Astrocyte of the cerebellum (primary cell): Measurements from ENCODE around the gene ACSL1.

ENCODE experiments used
- DNase-seq: peaks from one replicate; pipeline ENCODE4 v3.0.0-alpha.2; 2011; ENCODE audit warnings: low read depth
- H3K4me3 ChIP-seq: 2 replicates; pipeline ENCODE4 v1.5.1; 2011; ENCODE audit warnings: mild to moderate bottlenecking, low read depth, low read length, moderate library complexity
- in situ Hi-C: cut with HindIII; loops from 2 replicates; pipeline ENCODE4 v1.10.0; 2017; ENCODE audit warnings: low sequenced_read_pairs
- TF ChIP-seq, protein P1 (sequence below): IDR thresholded peaks from 2 replicates; pipeline ENCODE4 v1.5.1; 2012; ENCODE audit warnings: low read length, low read depth, moderate library complexity, mild to moderate bottlenecking; ENCODE audit errors: missing control alignments

ACSL1 gene

DNA sequence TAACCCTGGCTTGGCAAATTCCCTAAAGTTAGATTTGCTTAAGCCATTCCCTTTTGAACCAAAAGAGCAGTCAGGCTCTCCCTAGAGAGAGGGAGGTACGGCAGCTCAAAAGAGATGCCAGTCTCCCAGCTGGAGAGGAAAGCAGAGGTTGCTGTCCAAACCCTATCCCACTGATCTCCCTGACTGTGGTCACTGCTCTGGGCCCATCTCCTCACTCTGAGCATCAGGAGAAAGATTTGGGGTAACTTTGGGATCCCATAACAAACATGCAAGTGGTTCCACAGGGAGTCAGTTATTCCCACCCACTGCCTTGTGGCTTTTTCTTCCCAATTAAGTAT is 17.1 kb downstream of the ACSL1 start:
- TF ChIP-seq, protein P1, sequence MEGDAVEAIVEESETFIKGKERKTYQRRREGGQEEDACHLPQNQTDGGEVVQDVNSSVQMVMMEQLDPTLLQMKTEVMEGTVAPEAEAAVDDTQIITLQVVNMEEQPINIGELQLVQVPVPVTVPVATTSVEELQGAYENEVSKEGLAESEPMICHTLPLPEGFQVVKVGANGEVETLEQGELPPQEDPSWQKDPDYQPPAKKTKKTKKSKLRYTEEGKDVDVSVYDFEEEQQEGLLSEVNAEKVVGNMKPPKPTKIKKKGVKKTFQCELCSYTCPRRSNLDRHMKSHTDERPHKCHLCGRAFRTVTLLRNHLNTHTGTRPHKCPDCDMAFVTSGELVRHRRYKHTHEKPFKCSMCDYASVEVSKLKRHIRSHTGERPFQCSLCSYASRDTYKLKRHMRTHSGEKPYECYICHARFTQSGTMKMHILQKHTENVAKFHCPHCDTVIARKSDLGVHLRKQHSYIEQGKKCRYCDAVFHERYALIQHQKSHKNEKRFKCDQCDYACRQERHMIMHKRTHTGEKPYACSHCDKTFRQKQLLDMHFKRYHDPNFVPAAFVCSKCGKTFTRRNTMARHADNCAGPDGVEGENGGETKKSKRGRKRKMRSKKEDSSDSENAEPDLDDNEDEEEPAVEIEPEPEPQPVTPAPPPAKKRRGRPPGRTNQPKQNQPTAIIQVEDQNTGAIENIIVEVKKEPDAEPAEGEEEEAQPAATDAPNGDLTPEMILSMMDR, result no peak
- no peak for DNase-seq
- in situ Hi-C loops, result loop anchor here (5.0 kb wide), 1 partner anchor 61 kb away; no protein-coding TSS in a partner anchor
- no peak overlapping the region for H3K4me3 ChIP-seq

DNA sequence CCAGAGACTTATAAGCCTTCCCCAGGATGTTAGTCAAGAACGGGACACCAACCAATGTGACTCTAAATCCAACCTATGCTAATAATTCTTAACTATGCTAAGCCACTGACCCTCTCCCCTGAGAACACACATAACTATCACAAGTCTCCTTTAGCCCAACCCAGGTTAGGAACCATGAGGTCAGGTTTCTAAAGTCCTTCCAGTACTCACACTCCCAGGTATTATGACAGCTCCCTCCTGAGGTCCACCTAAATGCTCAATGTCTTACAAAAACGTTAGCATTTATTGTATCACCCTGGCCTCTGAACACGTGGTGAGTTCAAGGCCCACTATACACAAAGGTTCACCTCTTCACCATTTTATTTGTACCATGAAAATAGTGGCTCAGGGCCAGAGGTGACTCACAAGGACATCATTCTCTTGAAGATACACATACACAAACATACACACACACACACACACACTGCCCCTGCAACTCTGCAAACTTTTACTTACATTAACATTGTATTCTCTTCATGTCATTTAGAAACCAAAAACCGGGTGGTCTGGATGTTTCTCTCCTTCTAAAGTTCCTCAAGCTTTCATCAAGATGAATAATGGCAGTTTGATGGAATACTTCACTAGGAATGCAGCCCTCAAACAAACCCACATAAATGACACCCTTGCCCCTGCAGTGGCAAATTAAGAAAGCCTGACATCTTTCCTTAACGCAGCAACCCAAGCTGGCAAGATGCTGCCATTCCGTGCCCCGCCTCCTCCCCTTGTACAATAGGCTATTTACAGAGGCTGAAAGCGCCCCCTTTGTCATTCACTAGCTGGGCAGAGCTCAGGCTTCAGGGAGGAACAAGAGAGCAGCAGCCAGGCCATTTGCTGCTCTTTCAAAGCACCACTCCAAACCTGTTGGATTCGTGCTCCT is 17.7 kb downstream of the ACSL1 start:
- in situ Hi-C loops, result loop anchor here (5.0 kb wide), 1 partner anchor 61 kb away; no protein-coding TSS in a partner anchor
- H3K4me3 ChIP-seq, result no peak overlapping the region
- TF ChIP-seq, protein P1, result peak; percentile 10
- no peak for DNase-seq

DNA sequence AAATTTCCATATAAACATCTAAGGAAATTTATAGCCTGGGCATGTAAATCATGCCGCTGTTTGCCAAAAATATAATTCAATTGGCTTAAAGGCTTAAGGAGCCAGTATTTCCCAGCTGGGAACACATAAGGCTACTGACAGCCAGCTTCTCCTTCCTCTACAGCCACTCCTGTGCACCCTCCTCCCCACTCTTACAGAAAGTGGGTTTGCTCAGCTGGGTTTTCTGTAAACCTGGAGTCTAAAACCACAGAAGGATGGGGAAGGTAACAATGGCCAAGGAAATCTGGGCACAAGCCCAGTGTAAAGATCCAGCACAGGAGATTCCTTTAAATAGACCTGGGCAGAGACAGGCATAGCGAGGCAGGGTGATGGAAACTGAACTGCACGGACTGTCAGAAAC is 18.5 kb downstream of the ACSL1 start:
- DNase-seq, result no peak
- H3K4me3 ChIP-seq, result no peak overlapping the region
- TF ChIP-seq, protein P1, result no peak
- in situ Hi-C loops, result loop anchor here (5.0 kb wide), 1 partner anchor 60 kb away; no protein-coding TSS in a partner anchor

DNA sequence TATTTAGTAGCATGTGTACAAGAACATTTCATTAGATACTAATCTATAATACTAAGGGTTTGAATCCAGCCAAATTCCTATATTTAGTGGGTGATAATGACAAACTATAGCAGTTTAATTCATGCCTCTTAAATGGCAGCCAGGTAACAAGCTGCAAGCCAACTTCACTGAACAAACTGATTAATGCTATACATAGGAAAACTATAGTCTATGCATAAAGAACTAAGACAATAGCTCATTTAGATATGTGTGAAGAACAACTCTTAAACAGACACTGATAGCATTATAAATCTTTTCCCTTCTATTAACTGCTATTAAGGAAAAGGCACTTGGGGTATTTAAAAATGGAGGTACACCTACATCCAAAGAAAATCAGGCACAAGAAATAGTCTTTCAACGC is 19.1 kb downstream of the ACSL1 start:
- no peak for DNase-seq
- TF ChIP-seq, protein P1, result no peak
- in situ Hi-C loops, result loop anchor here (5.0 kb wide), 1 partner anchor 59 kb away; no protein-coding TSS in a partner anchor
- no peak overlapping the region for H3K4me3 ChIP-seq

DNA sequence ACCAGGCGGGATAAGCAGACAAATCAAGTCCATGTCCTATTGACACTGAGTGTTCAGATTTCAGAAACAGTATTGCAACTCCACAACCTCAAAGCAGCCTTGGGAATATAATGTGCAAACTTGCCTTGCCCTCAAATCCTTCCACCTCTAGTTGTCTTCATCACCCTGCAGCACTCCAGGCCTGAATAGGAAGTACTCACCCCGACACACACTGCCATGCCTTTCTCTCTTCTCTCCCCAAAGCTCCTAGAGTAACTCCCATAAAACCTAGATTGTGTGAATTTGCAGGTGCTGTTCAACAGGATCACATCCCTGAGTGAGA is 19.6 kb downstream of the ACSL1 start:
- in situ Hi-C loops, result loop anchor here (5.0 kb wide), 1 partner anchor 59 kb away; no protein-coding TSS in a partner anchor

DNA sequence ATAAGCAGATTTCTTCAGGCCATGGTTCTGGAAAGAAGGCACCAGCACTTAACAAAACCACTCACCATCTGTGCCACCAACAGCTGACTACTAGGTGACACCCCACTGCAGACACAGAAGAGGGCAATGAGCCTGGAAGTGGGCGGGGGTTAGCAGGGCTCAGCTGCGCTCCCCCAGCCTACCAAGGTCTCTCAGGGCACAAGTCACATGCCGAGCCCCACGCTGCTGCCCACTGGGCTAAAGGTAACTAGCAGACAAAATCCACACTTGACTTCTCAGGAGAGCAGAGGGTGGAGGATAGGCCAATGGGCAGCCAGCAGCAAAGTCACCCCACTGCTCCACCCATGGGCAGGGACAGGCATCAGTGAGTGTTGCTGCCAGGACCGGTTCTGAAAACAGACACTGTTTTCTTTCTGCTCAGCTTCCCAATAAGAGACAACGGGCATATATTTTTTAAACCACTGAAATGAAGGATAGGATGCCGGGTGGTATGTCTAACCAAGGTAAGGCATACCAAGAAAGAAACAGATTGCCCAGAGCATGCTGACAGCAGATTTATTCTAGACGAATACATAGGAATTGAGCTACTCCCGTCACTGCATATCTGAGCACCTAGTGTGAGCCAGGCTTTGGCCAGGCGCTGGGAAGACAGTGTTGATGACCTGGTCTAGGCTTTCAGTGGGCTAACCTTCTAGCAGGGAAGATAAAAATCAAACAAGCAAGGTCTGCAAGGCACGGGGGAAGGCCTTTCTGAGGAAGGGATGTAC is 20.1 kb downstream of the ACSL1 start:
- in situ Hi-C loops, result loop anchor here (5.0 kb wide), 1 partner anchor 58 kb away; no protein-coding TSS in a partner anchor

More for the DNA sequence above, 19.6 kb downstream of the ACSL1 start:
- TF ChIP-seq, protein P1, result no peak
- DNase-seq, result no peak
- H3K4me3 ChIP-seq, result no peak overlapping the region

More for the DNA sequence above, 20.1 kb downstream of the ACSL1 start:
- TF ChIP-seq, protein P1, result no peak
- no peak overlapping the region for H3K4me3 ChIP-seq
- DNase-seq, result no peak
